HepG2 (cell line): Measurements from ENCODE around the gene ZC3H18.

Experiments used
- FOSL1 ChIP-seq: sonication (generic); formaldehyde crosslinking; IDR thresholded peaks from 2 replicates; pipeline ENCODE4 v1.9.0; 2021; ENCODE audit warnings: missing genetic modification reagents, borderline replicate concordance
- MXD1 ChIP-seq: sonication (generic); formaldehyde crosslinking; IDR thresholded peaks from 2 replicates; pipeline ENCODE4 v1.4.0; 2020; ENCODE audit warnings: mild to moderate bottlenecking, missing genetic modification reagents
- NR2C2 ChIP-seq: sonication (generic); formaldehyde crosslinking; IDR thresholded peaks from 2 replicates; pipeline ENCODE4 v1.4.0; 2020; ENCODE audit warnings: missing genetic modification reagents, mild to moderate bottlenecking, moderate library complexity, borderline replicate concordance
- PHF5A ChIP-seq: IDR thresholded peaks from one replicate; pipeline ENCODE4 v1.6.1; 2018; ENCODE audit warnings: low read depth, missing genetic modification reagents; ENCODE audit not compliant: unreplicated experiment
- SALL2 ChIP-seq: sonication (generic); formaldehyde crosslinking; IDR thresholded peaks from 2 replicates; pipeline ENCODE4 v1.8.1; 2023; ENCODE audit warnings: mild to moderate bottlenecking, missing genetic modification reagents, inconsistent platforms
- SMC3 ChIP-seq: IDR thresholded peaks from 2 replicates; pipeline ENCODE4 v1.6.1; 2011; ENCODE audit warnings: low read length, improper control_type of control experiment
- SP4 ChIP-seq: sonication (generic); formaldehyde crosslinking; IDR thresholded peaks from 2 replicates; pipeline ENCODE4 v1.8.1; 2023; ENCODE audit warnings: mild to moderate bottlenecking, missing genetic modification reagents
- ZNF317 ChIP-seq: sonication (generic); formaldehyde crosslinking; IDR thresholded peaks from 2 replicates; pipeline ENCODE4 v1.5.0; 2020; ENCODE audit warnings: mild to moderate bottlenecking, missing genetic modification reagents
- TF ChIP-seq, protein P1 (sequence below): sonication (generic); formaldehyde crosslinking; IDR thresholded peaks from 2 replicates; pipeline ENCODE4 v1.5.0; 2020; ENCODE audit warnings: mild to moderate bottlenecking, missing genetic modification reagents, moderate library complexity
- TF ChIP-seq, protein P2 (sequence below): sonication (generic); formaldehyde crosslinking; IDR thresholded peaks from 2 replicates; pipeline ENCODE4 v1.4.0; 2020; ENCODE audit warnings: missing genetic modification reagents

DNA sequence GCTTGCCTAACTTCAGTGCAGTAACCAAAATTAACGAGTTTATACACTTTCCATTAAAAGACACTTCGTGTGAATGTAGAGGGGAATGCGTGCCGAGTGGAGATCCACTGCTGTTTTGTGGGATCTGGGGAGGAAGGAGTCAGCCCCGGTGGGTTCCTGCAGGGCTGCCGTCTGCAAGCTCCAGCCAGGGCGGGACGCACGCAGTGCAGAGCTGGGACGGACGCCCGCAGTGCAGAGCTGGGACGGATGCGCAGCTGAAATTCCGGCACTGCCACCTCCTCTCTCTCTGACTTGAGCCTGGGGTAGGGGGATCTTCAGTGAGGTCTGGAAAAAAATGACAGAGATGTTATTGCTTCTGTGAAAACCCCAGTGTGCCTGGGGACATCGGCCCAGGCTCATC, 16.5 kb upstream of the ZC3H18 start:
- TF ChIP-seq PHF5A = no peak
- TF ChIP-seq ZNF317 (CRISPR knock-in tag) = no peak
- TF ChIP-seq SMC3 = no peak
- no peak for TF ChIP-seq MXD1 (CRISPR knock-in tag)
- no peak for TF ChIP-seq SALL2
- TF ChIP-seq, protein P1, sequence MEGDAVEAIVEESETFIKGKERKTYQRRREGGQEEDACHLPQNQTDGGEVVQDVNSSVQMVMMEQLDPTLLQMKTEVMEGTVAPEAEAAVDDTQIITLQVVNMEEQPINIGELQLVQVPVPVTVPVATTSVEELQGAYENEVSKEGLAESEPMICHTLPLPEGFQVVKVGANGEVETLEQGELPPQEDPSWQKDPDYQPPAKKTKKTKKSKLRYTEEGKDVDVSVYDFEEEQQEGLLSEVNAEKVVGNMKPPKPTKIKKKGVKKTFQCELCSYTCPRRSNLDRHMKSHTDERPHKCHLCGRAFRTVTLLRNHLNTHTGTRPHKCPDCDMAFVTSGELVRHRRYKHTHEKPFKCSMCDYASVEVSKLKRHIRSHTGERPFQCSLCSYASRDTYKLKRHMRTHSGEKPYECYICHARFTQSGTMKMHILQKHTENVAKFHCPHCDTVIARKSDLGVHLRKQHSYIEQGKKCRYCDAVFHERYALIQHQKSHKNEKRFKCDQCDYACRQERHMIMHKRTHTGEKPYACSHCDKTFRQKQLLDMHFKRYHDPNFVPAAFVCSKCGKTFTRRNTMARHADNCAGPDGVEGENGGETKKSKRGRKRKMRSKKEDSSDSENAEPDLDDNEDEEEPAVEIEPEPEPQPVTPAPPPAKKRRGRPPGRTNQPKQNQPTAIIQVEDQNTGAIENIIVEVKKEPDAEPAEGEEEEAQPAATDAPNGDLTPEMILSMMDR (CRISPR knock-in tag) = no peak
- no peak for TF ChIP-seq NR2C2 (CRISPR knock-in tag)
- TF ChIP-seq, protein P2, sequence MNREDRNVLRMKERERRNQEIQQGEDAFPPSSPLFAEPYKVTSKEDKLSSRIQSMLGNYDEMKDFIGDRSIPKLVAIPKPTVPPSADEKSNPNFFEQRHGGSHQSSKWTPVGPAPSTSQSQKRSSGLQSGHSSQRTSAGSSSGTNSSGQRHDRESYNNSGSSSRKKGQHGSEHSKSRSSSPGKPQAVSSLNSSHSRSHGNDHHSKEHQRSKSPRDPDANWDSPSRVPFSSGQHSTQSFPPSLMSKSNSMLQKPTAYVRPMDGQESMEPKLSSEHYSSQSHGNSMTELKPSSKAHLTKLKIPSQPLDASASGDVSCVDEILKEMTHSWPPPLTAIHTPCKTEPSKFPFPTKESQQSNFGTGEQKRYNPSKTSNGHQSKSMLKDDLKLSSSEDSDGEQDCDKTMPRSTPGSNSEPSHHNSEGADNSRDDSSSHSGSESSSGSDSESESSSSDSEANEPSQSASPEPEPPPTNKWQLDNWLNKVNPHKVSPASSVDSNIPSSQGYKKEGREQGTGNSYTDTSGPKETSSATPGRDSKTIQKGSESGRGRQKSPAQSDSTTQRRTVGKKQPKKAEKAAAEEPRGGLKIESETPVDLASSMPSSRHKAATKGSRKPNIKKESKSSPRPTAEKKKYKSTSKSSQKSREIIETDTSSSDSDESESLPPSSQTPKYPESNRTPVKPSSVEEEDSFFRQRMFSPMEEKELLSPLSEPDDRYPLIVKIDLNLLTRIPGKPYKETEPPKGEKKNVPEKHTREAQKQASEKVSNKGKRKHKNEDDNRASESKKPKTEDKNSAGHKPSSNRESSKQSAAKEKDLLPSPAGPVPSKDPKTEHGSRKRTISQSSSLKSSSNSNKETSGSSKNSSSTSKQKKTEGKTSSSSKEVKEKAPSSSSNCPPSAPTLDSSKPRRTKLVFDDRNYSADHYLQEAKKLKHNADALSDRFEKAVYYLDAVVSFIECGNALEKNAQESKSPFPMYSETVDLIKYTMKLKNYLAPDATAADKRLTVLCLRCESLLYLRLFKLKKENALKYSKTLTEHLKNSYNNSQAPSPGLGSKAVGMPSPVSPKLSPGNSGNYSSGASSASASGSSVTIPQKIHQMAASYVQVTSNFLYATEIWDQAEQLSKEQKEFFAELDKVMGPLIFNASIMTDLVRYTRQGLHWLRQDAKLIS = no peak
- TF ChIP-seq SP4 (CRISPR knock-in tag) = no peak
- TF ChIP-seq FOSL1 (CRISPR knock-in tag) = no peak
